Muscle of leg (tissue), 11 donors: ENCODE data around the gene CLPTM1L. TPM values are rescaled to one million over a fixed set of nuclear protein-coding genes. Genes with fewer than 3 reads are reported as not detected.
"Not testable (repeated sequence)": the region's sequence is repeated elsewhere in the genome, so short reads cannot be mapped to it uniquely, and the experiment has no call there.

Source experiments
- DNase-seq: peaks from one replicate; pipeline ENCODE4 v3.0.0; 2013
- H3K27ac ChIP-seq: one replicate; pipeline ENCODE4 v1.5.1; 2013; ENCODE audit warnings: mild to moderate bottlenecking, low read length, control low read depth
- H3K27me3 ChIP-seq: one replicate; pipeline ENCODE4 v1.6.1; 2013; ENCODE audit warnings: low read length; ENCODE audit not compliant: control insufficient read depth, insufficient read depth
- H3K36me3 ChIP-seq: one replicate; pipeline ENCODE4 v1.6.1; 2013; ENCODE audit warnings: low read length; ENCODE audit not compliant: control insufficient read depth, insufficient read depth
- H3K4me1 ChIP-seq: one replicate; pipeline ENCODE4 v1.6.1; 2013; ENCODE audit warnings: low read length; ENCODE audit not compliant: control insufficient read depth, insufficient read depth
- H3K4me3 ChIP-seq: one replicate; pipeline ENCODE4 v1.5.1; 2013; ENCODE audit warnings: low read length, control low read depth
- H3K9me3 ChIP-seq: replicated peaks from 2 replicates; pipeline ENCODE4 v1.6.1; 2013; ENCODE audit warnings: low read depth, low read length; ENCODE audit not compliant: control insufficient read depth
- WGBS: methylation state at CpG from one replicate; pipeline ENCODE4 v1.1.5; 2013; ENCODE audit warnings: missing lambda C conversion rate; ENCODE audit not compliant: insufficient coverage; 5-methylcytosine and 5-hydroxymethylcytosine counted together
- polyA plus RNA-seq, 8 donors: library from polyadenylated mRNA; unstranded; fragments of 120-200 nt; gene quantifications; one replicate each; pipeline versions ENCODE4 v1.2.1 to v1.2.3, GENCODE V29; 2013; ENCODE audit warnings: inconsistent platforms in 1 of 8, low replicate concordance in 1 of 8; ENCODE audit not compliant: insufficient read length in 8 of 8, insufficient read depth in 1 of 8
- total RNA-seq: library from RNA; stranded (reverse); fragments of 120-200 nt; gene quantifications from one replicate; pipeline ENCODE4 v1.2.4, GENCODE V29; 2013

Gene CLPTM1L
- total and polyA plus RNA-seq, 9 donors, result 49.1 to 73.6 (median 59.7) TPM

DNA sequence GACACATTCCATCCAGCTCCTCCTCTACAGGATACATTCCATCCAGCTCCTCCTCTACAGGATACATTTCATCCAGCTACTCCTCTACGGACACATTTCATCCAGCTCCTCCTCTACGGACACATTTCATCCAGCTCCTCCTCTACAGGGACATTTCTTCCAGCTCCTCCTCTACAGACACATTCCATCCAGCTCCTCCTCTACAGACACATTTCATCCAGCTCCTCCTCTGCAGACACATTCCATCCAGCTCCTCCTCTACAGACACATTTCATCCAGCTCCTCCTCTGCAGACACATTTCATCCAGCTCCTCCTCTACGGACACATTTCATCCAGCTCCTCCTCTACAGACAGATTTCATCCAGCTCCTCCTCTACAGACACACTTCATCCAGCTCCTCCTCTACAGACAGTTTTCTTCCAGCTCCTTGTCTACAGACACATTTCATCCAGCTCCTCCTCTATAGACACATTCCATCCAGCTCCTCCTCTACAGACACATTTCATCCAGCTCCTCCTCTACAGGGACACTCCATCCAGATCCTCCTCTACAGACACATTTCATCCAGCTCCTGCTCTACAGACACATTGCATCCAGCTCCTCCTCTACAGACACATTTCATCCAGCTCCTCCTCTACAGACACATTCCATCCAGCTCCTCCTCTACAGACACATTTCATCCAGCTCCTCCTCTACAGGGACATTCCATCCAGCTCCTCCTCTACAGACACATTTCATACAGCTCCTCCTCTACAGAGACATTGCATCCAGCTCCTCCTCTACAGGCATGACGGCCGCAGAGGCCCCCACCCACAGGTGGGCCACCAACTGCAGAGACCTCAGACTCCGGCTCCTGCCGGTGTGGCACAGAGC is 16.4 kb downstream of the CLPTM1L start:
- not testable (repeated sequence) for DNase-seq, H3K4me3 ChIP-seq, H3K9me3 ChIP-seq, H3K27ac ChIP-seq, H3K27me3 ChIP-seq
- Histone ChIP-seq H3K4me1 (peaks cover 33% of the 10 kb centered on the region), H3K36me3 (peaks cover 57% of the 10 kb centered on the region)
- 74% methylated on average over 7 of the region's 7 CpGs for WGBS

DNA sequence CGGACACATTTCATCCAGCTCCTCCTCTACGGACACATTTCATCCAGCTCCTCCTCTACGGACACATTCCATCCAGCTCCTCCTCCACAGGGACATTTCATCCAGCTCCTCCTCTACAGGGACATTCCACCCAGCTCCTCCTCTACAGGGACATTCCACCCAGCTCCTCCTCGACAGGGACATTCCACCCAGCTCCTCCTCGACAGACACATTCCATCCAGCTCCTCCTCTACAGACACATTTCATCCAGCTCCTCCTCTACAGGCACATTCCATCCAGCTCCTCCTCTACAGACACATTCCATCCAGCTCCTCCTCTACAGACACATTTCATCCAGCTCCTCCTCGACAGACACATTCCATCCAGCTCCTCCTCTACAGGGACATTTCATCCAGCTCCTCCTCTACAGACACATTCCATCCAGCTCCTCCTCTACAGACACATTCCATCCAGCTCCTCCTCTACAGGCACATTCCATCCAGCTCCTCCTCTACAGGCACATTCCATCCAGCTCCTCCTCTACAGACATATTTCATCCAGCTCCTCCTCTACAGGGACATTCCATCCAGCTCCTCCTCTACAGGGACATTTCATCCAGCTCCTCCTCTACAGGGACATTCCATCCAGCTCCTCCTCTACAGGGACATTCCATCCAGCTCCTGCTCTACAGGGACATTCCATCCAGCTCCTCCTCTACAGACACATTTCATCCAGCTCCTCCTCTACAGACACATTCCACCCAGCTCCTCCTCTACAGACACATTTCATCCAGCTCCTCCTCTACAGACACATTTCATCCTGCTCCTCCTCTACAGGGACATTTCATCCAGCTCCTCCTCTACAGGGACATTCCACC is 17.8 kb downstream of the CLPTM1L start:
- H3K27ac ChIP-seq, DNase-seq, H3K9me3 ChIP-seq, H3K27me3 ChIP-seq, H3K4me3 ChIP-seq: not testable (repeated sequence)
- peaks cover 29% of the 10 kb centered on the region for H3K4me1 ChIP-seq
- WGBS, result 45% methylated on average over 6 of the region's 6 CpGs
- peaks cover 58% of the 10 kb centered on the region for H3K36me3 ChIP-seq

DNA sequence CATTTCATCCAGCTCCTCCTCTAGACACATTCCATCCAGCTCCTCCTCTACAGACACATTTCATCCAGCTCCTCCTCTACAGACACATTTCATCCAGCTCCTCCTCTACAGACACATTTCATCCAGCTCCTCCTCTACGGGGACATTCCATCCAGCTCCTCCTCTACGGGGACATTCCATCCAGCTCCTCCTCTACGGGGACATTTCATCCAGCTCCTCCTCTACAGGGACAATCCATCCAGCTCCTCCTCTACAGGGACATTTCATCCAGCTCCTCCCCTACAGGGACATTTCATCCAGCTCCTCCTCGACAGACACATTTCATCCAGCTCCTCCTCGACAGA is 18.4 kb downstream of the CLPTM1L start:
- H3K9me3 ChIP-seq, H3K4me3 ChIP-seq, H3K27ac ChIP-seq, H3K27me3 ChIP-seq, DNase-seq: not testable (repeated sequence)
- 58% methylated on average over 5 of the region's 5 CpGs for WGBS
- Histone ChIP-seq H3K36me3 (peaks cover 58% of the 10 kb centered on the region), H3K4me1 (peaks cover 23% of the 10 kb centered on the region)

DNA sequence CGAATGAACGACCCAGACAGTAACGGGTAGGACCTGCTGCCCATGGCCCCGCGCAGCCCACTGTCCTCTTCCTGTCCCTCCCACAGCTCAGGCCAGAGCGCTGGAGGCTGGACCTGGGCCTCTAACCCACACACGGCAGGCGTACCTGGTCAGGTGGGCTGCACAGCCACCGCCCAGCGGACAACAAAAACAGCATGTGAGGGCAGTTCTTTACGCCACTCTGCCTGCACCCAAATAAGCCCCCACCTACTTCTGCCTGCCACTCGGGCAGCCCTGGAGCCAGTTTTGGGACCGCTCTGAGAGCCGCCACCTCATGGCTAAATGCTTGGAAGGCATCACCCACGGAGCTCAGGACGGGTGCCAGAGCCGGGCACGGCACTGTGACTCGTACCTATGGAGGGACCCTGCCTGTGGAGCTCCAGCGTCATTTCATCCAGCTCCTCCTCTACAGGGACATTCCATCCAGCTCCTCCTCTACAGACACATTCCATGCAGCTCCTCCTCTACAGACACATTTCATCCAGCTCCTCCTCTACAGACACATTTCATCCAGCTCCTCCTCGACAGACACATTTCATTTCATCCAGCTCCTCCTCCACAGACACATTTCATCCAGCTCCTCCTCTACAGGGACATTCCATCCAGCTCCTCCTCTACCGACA is 18.9 kb downstream of the CLPTM1L start:
- Histone ChIP-seq H3K9me3 (no peaks in the 10 kb centered on the region), H3K36me3 (peaks cover 56% of the 10 kb centered on the region), H3K4me3 (no peak overlapping the region), H3K27me3 (no peaks in the 10 kb centered on the region), H3K4me1 (peaks cover 18% of the 10 kb centered on the region), H3K27ac (no peak overlapping the region)
- DNase-seq, result no peak
- WGBS, result 84% methylated on average over 22 of the region's 22 CpGs

DNA sequence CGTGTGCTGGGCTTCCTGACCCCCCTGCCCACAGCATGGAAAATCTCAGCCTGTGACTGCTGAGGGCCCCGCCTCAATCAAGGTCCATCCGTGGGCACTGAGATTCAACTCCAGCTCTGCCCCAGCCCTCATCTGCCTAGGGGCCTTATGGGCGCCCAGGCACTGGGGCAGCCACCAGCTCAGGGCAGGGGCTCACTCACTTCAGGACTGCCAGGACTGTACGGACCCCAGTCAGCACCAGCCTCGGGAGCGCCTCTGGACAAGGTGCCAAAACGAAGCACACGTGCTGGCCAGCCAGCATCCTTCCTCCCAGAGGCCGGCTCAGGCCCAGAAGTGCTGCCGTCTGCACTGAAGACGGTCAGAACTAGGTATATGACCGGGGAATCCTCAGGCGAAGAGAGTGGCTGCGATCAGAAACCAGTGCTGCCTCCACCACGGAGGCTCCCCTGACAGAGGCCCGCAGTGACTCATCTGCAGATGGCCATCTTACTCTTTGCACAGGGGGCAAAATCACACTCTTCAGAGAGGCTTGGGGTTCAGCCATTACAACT is 19.6 kb downstream of the CLPTM1L start:
- Histone ChIP-seq H3K27me3 (no peaks in the 10 kb centered on the region), H3K9me3 (no peaks in the 10 kb centered on the region), H3K27ac (no peak overlapping the region), H3K4me1 (peaks cover 11% of the 10 kb centered on the region), H3K4me3 (no peak overlapping the region), H3K36me3 (peaks cover 57% of the 10 kb centered on the region)
- no peak for DNase-seq
- 88% methylated on average over 17 of the region's 17 CpGs for WGBS

DNA sequence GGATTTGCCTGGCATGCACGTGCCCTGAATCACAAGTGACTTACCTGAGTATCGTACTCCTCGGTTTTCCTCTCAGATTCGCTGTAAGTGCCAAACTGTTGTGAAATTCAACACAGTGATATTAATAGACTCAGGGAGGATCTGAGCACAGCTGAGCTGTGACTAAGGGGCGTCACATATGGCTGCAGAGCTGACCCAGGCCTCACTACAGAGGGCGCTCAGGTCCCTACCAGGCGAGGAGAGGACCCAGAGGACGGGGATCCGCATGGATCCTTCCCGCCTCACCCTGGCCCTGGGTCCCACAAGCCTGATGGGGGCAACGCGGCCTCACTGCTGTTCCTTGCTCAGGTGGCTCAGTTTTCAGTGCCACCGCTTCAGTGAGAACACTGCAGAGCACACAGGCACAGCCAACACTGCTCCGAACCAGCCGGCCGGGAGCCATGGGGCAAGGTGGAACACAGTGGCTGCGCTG is 20.1 kb downstream of the CLPTM1L start:
- H3K9me3 ChIP-seq, result no peaks in the 10 kb centered on the region
- H3K36me3 ChIP-seq, result peaks cover 57% of the 10 kb centered on the region
- H3K4me1 ChIP-seq, result peaks cover 7% of the 10 kb centered on the region
- H3K4me3 ChIP-seq, result no peak overlapping the region
- 82% methylated on average over 17 of the region's 17 CpGs for WGBS
- no peak overlapping the region for H3K27ac ChIP-seq
- no peak for DNase-seq
- no peaks in the 10 kb centered on the region for H3K27me3 ChIP-seq

DNA sequence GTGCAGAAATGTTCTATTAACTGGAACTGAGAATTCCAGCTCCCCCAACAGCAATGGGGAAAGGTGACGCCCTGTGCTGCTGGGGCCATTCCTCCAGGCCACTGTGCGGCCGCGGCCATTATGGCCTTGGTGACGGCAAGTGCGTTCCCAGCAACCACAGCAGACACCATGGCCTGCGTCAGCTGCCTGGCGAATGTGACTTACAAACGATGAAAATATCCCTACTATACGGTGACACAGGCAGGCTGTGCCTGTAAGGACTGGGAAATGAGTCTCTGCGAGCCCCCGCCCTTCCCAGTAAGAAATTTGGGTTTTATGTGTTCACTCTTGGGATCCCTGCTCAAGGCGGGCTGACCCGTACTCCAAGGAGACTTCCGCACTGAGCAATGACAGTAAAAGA is 20.6 kb downstream of the CLPTM1L start:
- Histone ChIP-seq H3K9me3 (no peaks in the 10 kb centered on the region), H3K4me1 (peaks cover 7% of the 10 kb centered on the region), H3K27me3 (no peaks in the 10 kb centered on the region), H3K27ac (no peak overlapping the region), H3K36me3 (peaks cover 62% of the 10 kb centered on the region), H3K4me3 (no peak overlapping the region)
- 96% methylated on average over 15 of the region's 15 CpGs for WGBS
- no peak for DNase-seq

DNA sequence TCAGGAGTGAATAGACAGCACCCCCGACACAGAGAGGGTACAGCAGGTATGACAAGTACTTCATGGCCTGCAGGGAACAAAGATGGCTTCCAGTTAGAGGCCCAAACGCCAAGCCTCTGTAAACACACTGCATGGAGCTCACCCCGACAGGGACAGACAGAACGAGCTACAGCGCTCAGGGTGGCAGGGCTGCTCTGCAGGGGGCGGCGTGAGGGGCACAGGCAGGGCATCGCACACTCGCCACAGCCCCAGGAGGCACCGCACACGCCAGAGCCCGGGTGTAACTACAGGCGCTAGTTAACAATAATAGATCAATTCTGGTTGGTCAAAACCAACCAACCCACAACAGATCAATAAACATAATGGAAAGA is 21.1 kb downstream of the CLPTM1L start:
- WGBS, result 95% methylated on average over 9 of the region's 13 CpGs
- Histone ChIP-seq H3K9me3 (no peaks in the 10 kb centered on the region), H3K27me3 (no peaks in the 10 kb centered on the region), H3K36me3 (peaks cover 67% of the 10 kb centered on the region), H3K4me3 (no peak overlapping the region), H3K4me1 (peaks cover 7% of the 10 kb centered on the region), H3K27ac (no peak overlapping the region)
- no peak for DNase-seq

DNA sequence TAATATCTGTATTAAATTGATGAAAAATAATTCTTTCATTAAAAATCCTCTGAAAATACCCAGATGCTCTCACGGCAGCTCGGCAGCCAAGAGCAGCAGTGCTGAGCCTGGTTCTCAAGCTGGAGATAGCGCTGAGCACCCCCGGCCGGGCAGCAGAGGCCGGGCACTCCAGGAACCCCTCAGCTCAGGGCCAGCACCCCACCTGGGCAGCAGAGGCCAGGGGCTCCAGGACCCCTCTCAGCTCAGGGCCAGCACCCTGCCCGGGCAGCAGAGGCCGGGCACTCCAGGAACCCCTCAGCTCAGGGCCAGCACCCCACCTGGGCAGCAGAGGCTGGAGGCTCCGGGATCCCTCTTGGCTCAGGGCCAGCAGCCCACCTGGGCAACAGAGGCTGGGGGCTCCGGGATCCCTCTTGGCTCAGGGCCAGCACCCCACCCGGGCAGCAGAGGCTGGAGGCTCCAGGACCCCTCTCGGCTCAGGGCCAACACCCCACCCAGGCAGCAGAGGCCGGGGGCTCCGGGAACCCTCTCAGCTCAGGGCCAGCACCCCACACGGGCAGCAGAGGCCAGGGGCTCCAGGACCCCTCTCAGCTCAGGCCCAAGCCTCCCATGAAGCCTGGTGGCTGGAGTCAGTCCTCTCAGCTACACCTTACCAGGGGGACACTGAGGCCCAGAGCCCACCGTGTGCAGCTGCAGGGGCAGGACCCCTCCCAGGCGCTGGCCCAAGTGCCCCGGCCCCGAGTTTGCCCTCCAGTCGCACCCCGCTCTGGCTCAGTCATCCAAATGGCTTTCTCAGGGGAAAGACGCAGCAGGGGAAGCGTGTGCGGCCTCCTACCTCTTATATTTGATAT is 21.7 kb downstream of the CLPTM1L start:
- H3K4me3 ChIP-seq, result no peak overlapping the region
- H3K9me3 ChIP-seq, result no peaks in the 10 kb centered on the region
- H3K27ac ChIP-seq, result no peak overlapping the region
- H3K4me1 ChIP-seq, result peaks cover 5% of the 10 kb centered on the region
- 81% methylated on average over 17 of the region's 24 CpGs for WGBS
- peaks cover 73% of the 10 kb centered on the region for H3K36me3 ChIP-seq
- no peaks in the 10 kb centered on the region for H3K27me3 ChIP-seq
- DNase-seq, result no peak
